Aorta (tissue), 5 donors: Measurements from ENCODE around the gene NYAP1. TPM values are rescaled to one million over a fixed set of nuclear protein-coding genes. Genes with fewer than 3 reads are reported as not detected.
"Not testable (repeated sequence)": the region's sequence is repeated elsewhere in the genome, so short reads cannot be mapped to it uniquely, and the experiment has no call there.

Source experiments
- ATAC-seq: fragments of 200-7000 bp; cut with Tn5 transposase; one replicate; pipeline ENCODE4 v1.9.1; 2022; ENCODE audit warnings: moderate library complexity; ENCODE audit not compliant: low FRiP score
- DNase-seq, 2 donors: peaks; one replicate each; pipeline ENCODE4 v3.0.0-alpha.2; 2020
- H3K27ac ChIP-seq, 2 donors: one replicate each; pipeline ENCODE4 v1.5.1; 2013; ENCODE audit warnings: low read length in 2 of 2, mild to moderate bottlenecking in 2 of 2, moderate library complexity in 2 of 2, control low read depth in 1 of 2, inconsistent platforms in 1 of 2, low read depth in 1 of 2
- H3K27me3 ChIP-seq, 2 donors: one replicate each; pipeline ENCODE4 v1.6.1; 2013; ENCODE audit warnings: control low read depth in 1 of 2, low read length in 1 of 2, mild to moderate bottlenecking in 1 of 2, moderate library complexity in 1 of 2; ENCODE audit not compliant: insufficient read depth in 2 of 2, control insufficient read depth in 1 of 2
- H3K36me3 ChIP-seq, 2 donors: one replicate each; pipeline ENCODE4 v1.6.1; 2013; ENCODE audit warnings: control low read depth in 1 of 2, low read length in 1 of 2, mild to moderate bottlenecking in 1 of 2; ENCODE audit not compliant: insufficient read depth in 2 of 2, control insufficient read depth in 1 of 2
- H3K4me1 ChIP-seq, 2 donors: one replicate each; pipeline ENCODE4 v1.6.1; 2013; ENCODE audit warnings: low read length in 2 of 2, control low read depth in 1 of 2, mild to moderate bottlenecking in 1 of 2, moderate library complexity in 1 of 2; ENCODE audit not compliant: insufficient read depth in 2 of 2, control insufficient read depth in 1 of 2
- H3K4me3 ChIP-seq, 2 donors: one replicate each; pipeline ENCODE4 v1.5.1; 2013; ENCODE audit warnings: low read length in 2 of 2, control low read depth in 1 of 2, mild to moderate bottlenecking in 1 of 2
- H3K9me3 ChIP-seq: one replicate; pipeline ENCODE4 v1.6.1; 2013; ENCODE audit warnings: mild to moderate bottlenecking, low read length; ENCODE audit not compliant: control insufficient read depth
- WGBS, 2 donors: extraction: QIAGEN DNeasy Blood & Tissue Kit; methylation state at CpG; one replicate each; pipeline ENCODE4 v1.1.7; 2013; 5-methylcytosine and 5-hydroxymethylcytosine counted together
- intact Hi-C, 2 donors: fragments of 100-400 bp; cut with DNase I; formaldehyde crosslinking; loops; one replicate each; pipeline versions ENCODE4 v1.14.2 to v1.15.0; 2022
- polyA plus RNA-seq, 2 donors: library from polyadenylated mRNA; stranded (reverse); fragments of 200-250 nt; gene quantifications; one replicate each; pipeline ENCODE4 v1.2.3, GENCODE V29; 2013
- total RNA-seq, 2 donors: library from RNA; stranded (reverse); fragmentation: NEBNext Ultra II Directional; extraction: Animal tissue kit (Norgen Biotek cat#: 25700); gene quantifications; one replicate each; pipeline ENCODE4 v1.2.1, GENCODE V29; 2021
- donor health status: healthy with polysubstance abuse.
- donor health status: Bipolar disorder and iron deficiency.
- donor health status: DM: no; HTN: no; CAD: no.
- donor health status: DM: no; HTN: no; CAD: no.
- donor health status: DM: yes; HTN: yes; CAD: no.

Gene NYAP1
- total and polyA plus RNA-seq, 4 donors = 0.18 to 1.3 (median 0.50) TPM

DNA sequence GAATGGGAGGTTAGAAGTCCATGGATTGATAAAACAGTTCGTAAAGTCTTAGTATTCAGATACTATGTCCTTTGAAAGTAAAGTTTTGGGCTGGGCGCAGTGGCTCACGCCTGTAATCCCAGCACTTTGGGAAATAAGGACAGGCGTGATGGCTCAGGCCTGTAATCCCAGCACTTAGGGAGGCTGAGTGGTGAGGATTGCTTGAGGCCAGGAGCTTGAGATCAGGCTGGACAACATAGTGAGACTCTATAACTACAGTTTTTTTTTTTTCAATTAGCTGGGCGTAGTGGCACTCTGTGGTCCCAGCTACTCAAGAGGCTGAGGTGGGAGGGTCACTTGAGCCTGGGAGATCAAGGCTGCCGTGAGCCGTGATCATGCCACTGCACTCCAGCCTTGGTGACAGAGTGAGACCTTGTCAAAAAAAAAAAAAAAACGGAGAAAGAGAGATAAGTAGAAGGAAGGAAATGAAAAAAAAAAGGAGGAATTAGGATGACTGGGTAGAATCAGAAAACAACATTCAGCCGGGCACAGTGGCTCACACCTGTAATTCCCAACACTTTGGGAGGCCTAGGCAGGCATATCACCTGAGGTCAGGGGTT is 29.6 kb downstream of the NYAP1 start:
- intact Hi-C loops = no loop called here
- no peak overlapping the region for H3K4me3 ChIP-seq
- WGBS, 2 donors = 81 to 82% methylated on average over 9 of the region's 9 CpGs
- DNase-seq (no peak), ATAC-seq (no peak)
- no peaks in the 10 kb centered on the region for H3K9me3 ChIP-seq
- H3K27me3 ChIP-seq = no peaks in the 10 kb centered on the region
- no peaks in the 10 kb centered on the region for H3K36me3 ChIP-seq
- H3K4me1 ChIP-seq = no peaks in the 10 kb centered on the region
- no peak overlapping the region for H3K27ac ChIP-seq

DNA sequence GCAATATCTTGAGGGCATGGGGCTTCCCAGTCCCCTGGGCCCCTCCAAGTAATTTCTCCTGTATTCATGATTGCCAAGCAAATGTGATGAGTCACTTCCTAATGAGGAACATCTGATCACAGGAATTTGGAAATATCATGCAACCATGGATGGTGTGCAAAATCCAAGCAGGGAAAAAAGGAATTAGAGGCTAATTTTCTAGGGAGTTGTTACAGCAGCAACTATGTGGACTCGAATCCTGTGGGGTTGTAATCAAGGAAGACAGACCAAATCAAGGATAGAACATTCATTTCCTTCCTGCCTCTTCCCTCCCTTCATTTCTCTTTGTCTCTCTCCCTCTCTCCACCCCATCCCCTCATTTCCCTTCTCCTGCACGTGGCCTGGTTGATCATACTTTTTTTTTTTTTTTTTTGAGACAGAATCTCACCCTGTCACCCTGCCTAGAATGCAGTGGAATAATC is 31.4 kb downstream of the NYAP1 start:
- DNase-seq (no peak), ATAC-seq (peak; percentile 60)
- 39 to 41% methylated on average over 2 of the region's 2 CpGs for WGBS, 2 donors
- Histone ChIP-seq H3K27ac (no peak overlapping the region), H3K4me3 (no peak overlapping the region), H3K27me3 (no peaks in the 10 kb centered on the region), H3K4me1 (no peaks in the 10 kb centered on the region), H3K9me3 (no peaks in the 10 kb centered on the region), H3K36me3 (no peaks in the 10 kb centered on the region)
- intact Hi-C loops = no loop called here

DNA sequence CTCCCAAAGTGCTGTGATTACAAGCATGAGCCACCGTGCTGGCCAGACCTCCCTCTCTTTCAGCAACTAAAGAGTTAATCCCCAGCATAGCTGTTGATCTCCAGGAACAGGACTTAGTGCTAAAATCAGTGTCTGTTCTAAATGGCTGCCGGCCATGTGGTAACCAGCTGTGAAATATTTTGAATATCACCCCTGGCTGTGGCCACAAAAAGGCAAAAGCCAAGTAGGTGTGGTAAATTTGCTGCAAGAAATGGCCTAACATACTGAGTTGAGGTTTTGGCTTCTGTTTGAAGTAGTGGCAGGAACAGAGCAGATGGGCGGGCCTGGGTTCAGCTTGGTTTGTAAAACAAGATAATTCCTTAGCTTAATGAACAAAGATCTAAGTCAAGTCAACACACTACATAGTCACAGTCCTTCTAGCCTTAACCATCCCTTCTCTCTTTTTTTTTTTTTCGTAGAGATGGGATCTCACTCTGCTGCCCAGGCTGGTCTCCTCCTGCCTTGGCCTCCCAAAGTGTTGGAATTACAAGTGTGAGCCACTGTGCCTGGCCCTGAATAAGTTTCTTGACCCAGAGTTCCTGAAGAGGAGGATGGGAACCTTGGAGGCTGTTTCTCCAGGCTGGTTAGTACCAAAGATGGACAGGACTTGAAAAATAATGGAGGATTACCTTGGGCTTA is 32.5 kb downstream of the NYAP1 start:
- Histone ChIP-seq H3K27ac (no peak overlapping the region), H3K36me3 (no peaks in the 10 kb centered on the region), H3K4me3 (no peak overlapping the region), H3K27me3 (no peaks in the 10 kb centered on the region), H3K9me3 (no peaks in the 10 kb centered on the region), H3K4me1 (no peaks in the 10 kb centered on the region)
- DNase-seq (peak in 1 of 2 donors; percentile 55), ATAC-seq (peak; percentile 51)
- intact Hi-C loops = no loop called here
- 49 to 54% methylated on average over 4 of the region's 4 CpGs for WGBS, 2 donors

DNA sequence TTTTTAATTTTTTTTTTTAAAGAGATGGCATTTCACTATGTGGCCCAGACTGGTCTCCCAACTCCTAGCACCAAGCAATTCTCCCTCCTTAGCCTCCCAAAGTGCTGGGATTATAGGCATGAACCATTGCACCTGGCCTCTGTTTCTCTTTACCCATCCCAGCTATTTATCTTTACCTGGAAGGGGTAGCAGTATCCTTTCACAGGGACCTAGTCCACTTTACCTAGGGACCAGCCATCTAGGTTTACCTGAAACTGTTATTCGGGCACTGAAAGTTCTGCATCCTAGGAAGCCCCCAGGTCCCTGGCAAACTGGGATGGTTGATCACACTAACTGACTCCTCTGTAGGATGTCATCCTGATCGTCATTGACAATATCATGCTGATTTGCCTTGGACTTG is 33.6 kb downstream of the NYAP1 start:
- no peak for ATAC-seq
- H3K4me3 ChIP-seq = no peak overlapping the region
- no peak for DNase-seq
- no peaks in the 10 kb centered on the region for H3K4me1 ChIP-seq
- no peaks in the 10 kb centered on the region for H3K36me3 ChIP-seq
- 79 to 81% methylated on average over 2 of the region's 2 CpGs for WGBS, 2 donors
- intact Hi-C loops = no loop called here
- no peak overlapping the region for H3K27ac ChIP-seq
- H3K27me3 ChIP-seq = no peaks in the 10 kb centered on the region
- no peaks in the 10 kb centered on the region for H3K9me3 ChIP-seq

DNA sequence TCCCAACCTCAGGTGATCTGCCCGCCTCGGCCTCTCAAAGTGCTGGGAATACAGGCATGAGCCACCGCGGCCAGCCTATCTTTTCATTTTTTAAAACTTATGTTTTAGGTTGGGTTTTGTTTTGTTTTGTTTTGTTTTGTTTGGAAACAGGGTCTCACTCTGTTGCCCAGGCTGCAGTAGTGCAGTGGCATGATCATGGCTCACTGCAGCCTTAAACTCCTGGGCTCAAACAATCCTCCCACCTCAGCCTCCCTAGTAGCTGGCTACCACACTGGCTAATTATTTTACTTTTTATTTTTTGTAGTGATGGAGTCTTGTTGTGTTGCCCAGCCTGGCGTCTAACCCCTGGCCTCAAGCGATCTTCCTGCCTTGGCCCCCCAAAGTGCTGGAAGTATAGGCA is 35.9 kb downstream of the NYAP1 start:
- intact Hi-C loops = no loop called here
- Histone ChIP-seq H3K36me3 (no peaks in the 10 kb centered on the region), H3K4me1 (no peaks in the 10 kb centered on the region), H3K27me3 (no peaks in the 10 kb centered on the region), H3K9me3 (no peaks in the 10 kb centered on the region), H3K4me3 (no peak overlapping the region), H3K27ac (no peak overlapping the region)
- DNase-seq (no peak), ATAC-seq (no peak)
- WGBS, 2 donors = 48 to 64% methylated on average over 6 of the region's 6 CpGs

DNA sequence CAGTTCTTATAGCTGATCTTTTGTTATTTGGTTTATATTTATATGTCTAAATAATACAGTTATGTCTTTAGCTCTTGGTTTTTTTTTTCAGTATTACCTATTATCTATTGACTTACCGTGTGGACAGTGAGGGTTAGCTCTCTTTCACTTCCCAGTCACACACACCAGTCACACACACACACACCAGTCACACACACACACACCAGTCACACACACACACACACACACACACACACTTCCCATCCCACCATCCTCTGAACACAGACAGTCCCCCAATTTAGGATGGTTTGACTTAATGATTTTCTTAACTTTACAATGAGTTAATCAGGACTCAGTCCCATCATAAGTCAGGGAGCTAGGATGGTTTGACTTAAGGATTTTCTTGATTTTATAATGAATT is 36.4 kb downstream of the NYAP1 start:
- Histone ChIP-seq H3K27me3 (no peaks in the 10 kb centered on the region), H3K4me1 (no peaks in the 10 kb centered on the region), H3K9me3 (no peaks in the 10 kb centered on the region), H3K4me3 (no peak overlapping the region), H3K27ac (no peak overlapping the region), H3K36me3 (no peaks in the 10 kb centered on the region)
- WGBS, 2 donors = 39 to 42% methylated on average over 1 of the region's 1 CpG
- intact Hi-C loops = no loop called here
- ATAC-seq (no peak), DNase-seq (peak in 1 of 2 donors; percentile 3)

DNA sequence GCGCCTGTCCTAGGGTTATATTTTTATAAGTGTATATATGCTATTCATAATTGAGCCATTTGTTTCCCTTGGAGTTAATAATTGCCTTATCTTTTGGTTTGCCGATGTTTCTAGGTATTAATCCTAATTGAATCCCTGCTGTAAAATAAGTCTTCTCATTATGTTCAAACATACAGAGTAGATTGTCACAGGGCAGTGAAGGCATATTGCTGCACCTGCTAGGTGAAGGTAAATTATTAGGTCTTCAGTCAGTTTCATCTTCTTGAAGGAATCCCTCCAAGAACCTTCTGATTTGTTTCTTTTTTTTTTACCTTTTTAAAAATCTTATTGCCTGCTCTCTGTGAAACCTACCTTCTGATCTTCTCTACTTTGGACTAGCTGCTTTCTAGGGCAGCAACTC is 37.3 kb downstream of the NYAP1 start:
- no peaks in the 10 kb centered on the region for H3K9me3 ChIP-seq
- 89 to 93% methylated on average over 2 of the region's 2 CpGs for WGBS, 2 donors
- intact Hi-C loops = no loop called here
- no peak for DNase-seq
- ATAC-seq = no peak
- no peak overlapping the region for H3K4me3 ChIP-seq
- H3K36me3 ChIP-seq = no peaks in the 10 kb centered on the region
- H3K27me3 ChIP-seq = no peaks in the 10 kb centered on the region
- no peaks in the 10 kb centered on the region for H3K4me1 ChIP-seq
- H3K27ac ChIP-seq = no peak overlapping the region

DNA sequence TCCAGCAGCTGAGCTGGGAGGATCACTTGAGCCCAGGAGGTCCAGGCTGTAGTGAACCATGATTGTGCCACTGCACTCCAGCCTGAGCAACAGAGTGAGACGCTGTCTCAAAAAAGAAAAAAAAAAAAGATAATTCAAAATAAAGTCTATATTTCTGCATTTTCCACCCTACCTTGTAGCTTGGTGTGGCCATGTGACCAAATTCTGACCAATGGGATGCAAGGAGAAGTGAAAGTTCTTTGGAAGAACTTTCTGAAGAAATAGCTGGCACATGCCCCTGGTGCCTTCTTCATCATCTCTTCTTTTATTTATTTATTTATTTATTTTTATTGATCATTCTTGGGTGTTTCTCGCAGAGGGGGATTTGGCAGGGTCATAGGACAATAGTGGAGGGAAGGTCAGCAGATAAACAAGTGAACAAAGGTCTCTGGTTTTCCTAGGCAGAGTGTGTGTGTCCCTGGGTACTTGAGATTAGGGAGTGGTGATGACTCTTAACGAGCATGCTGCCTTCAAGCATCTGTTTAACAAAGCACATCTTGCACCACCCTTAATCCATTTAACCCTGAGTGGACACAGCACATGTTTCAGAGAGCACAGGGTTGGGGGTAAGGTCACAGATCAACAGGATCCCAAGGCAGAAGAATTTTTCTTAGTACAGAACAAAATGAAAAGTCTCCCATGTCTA is 38.3 kb downstream of the NYAP1 start:
- H3K4me1 ChIP-seq, H3K27me3 ChIP-seq, H3K36me3 ChIP-seq, H3K4me3 ChIP-seq, H3K9me3 ChIP-seq, DNase-seq, intact Hi-C loops, H3K27ac ChIP-seq, ATAC-seq: not testable (repeated sequence)
- WGBS, 2 donors = 83 to 88% methylated on average over 2 of the region's 3 CpGs

DNA sequence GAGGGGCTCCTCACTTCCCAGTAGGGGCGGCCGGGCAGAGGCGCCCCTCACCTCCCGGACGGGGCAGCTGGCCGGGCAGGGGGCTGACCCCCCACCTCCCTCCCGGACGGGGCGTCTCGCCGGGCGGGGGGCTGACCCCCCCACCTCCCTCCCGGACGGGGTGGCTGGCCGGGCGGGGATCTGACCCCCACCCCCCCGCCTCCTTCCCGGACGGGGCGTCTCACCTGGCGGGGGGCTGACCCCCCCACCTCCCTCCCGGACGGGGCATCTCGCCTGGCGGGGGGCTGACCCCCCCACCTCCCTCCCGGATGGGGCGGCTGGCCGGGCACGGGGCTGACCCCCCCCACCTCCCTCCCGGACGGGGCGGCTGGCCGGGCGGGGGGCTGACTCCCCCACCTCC is 39.5 kb downstream of the NYAP1 start:
- WGBS, 2 donors = 88 to 91% methylated on average over 26 to 31 of the region's 34 CpGs
- H3K27ac ChIP-seq, H3K4me3 ChIP-seq, H3K4me1 ChIP-seq, intact Hi-C loops, DNase-seq, H3K27me3 ChIP-seq, H3K9me3 ChIP-seq, H3K36me3 ChIP-seq, ATAC-seq: not testable (repeated sequence)
